Right lobe of liver (tissue), 6 donors: Measurements from ENCODE around the gene SLC7A4. TPM values are rescaled to one million over a fixed set of nuclear protein-coding genes. Genes with fewer than 3 reads are reported as not detected.
"Not testable (repeated sequence)": the region's sequence is repeated elsewhere in the genome, so short reads cannot be mapped to it uniquely, and the experiment has no call there.

Experiments used
- ATAC-seq, 4 donors: fragments of 200-7000 bp; cut with Tn5 transposase; one replicate each; pipeline ENCODE4 v1.9.1; 2020; ENCODE audit warnings: mild to moderate bottlenecking in 4 of 4, moderate library complexity in 4 of 4
- DNase-seq, 3 donors: peaks; one replicate each; pipeline ENCODE4 v3.0.0-alpha.2; 2020
- H3K27ac ChIP-seq, 3 donors: fragments of 200-600 bp; one replicate each; pipeline ENCODE4 v1.8.0; 2022
- H3K27me3 ChIP-seq, 2 donors: fragments of 200-600 bp; one replicate each; pipeline ENCODE4 v1.8.0; 2022
- H3K36me3 ChIP-seq, 4 donors: fragments of 200-600 bp; sonication (generic) in 1 of 4; one replicate each; pipeline versions ENCODE4 v1.5.1 to v1.8.0; 2017 to 2022; ENCODE audit warnings: control low read depth in 1 of 4
- H3K4me1 ChIP-seq, 4 donors: fragments of 200-600 bp; sonication (generic) in 1 of 4; one replicate each; pipeline versions ENCODE4 v1.5.1 to v1.8.0; 2017 to 2022; ENCODE audit warnings: control low read depth in 1 of 4
- H3K4me3 ChIP-seq, 3 donors: fragments of 200-600 bp; one replicate each; pipeline ENCODE4 v1.8.0; 2022
- H3K9me3 ChIP-seq, 4 donors: fragments of 200-600 bp; sonication (generic) in 1 of 4; one replicate each; pipeline versions ENCODE4 v1.5.1 to v1.8.0; 2017 to 2022; ENCODE audit warnings: control low read depth in 1 of 4
- CTCF ChIP-seq, 4 donors: fragments of 200-600 bp in 3 of 4; fragments of 450-650 bp in 1 of 4; IDR thresholded peaks; one replicate each; pipeline versions ENCODE4 v1.5.1 to v1.8.0; 2016 to 2022; ENCODE audit warnings: antibody characterized with exemption in 4 of 4, mild to moderate bottlenecking in 2 of 4
- POLR2A ChIP-seq: fragments of 450-650 bp; IDR thresholded peaks from one replicate; pipeline ENCODE4 v1.6.1; 2017; ENCODE audit warnings: antibody characterized with exemption, mild to moderate bottlenecking
- WGBS: methylation state at CpG from one replicate; pipeline ENCODE4 v1.1.6; 2018; ENCODE audit warnings: low coverage, low lambda C conversion rate; ENCODE audit not compliant: insufficient coverage; ENCODE audit errors: missing lambda C conversion rate; 5-methylcytosine and 5-hydroxymethylcytosine counted together
- intact Hi-C, 2 donors: fragments of 100-400 bp; cut with DNase I; formaldehyde crosslinking; loops; one replicate each; pipeline versions ENCODE4 v1.11.2 to v1.14.1; 2022
- total RNA-seq, 6 experiments: library from RNA; depleted of rRNA in 2 of 6; stranded (reverse); fragments of >200 nt in 2 of 6; fragmentation: NEBNext Ultra II Directional in 3 of 6; extraction: Animal tissue kit (Norgen Biotek cat#: 25700) in 3 of 6; gene quantifications; one replicate each; pipeline versions ENCODE4 v1.1.0 to v1.2.4, GENCODE V29; 2016 to 2023
- donor health status: DM: no; HTN: yes; CAD: no.
- donor health status: DM: no; HTN: no; CAD: no.
- donor health status: DM: no; HTN: no; CAD: no.
- donor health status: DM: no; HTN: yes; CAD: no.
- donor health status: DM: no; HTN: yes; CAD: no.

The SLC7A4 gene
- total RNA-seq, 6 experiments from 2014 or later = 0.12 to 0.35 (median 0.18) TPM; not detected in 1

- Histone ChIP-seq H3K9me3 (no peaks in the 10 kb centered on the region), H3K36me3 (no peaks in the 10 kb centered on the region), H3K4me1 (peaks cover 0 to 4% (median 0%) of the 10 kb centered on the region in 4 donors), H3K27me3 (no peaks in the 10 kb centered on the region), H3K27ac (no peak overlapping the region), H3K4me3 (no peak overlapping the region)
- DNase-seq (no peak), ATAC-seq (no peak)
- TF ChIP-seq CTCF (IDR thresholded peaks at IDR 0.05) (no peak), POLR2A (no peak)
- intact Hi-C loops = no loop called here
- WGBS = 80% methylated on average over 6 of the region's 15 CpGs
Observed at GRCh38 chr22:21043860-21044535, 11.6 kb upstream of the SLC7A4 start.

GRCh38 chr22:21042978-21043859 lies 10.9 kb upstream of the SLC7A4 start:
- ATAC-seq = peak in 1 of 4 donors; percentile 24
- Histone ChIP-seq H3K9me3 (no peaks in the 10 kb centered on the region), H3K27ac (no peak overlapping the region), H3K4me1 (peaks cover 0 to 4% (median 0%) of the 10 kb centered on the region in 4 donors), H3K27me3 (no peaks in the 10 kb centered on the region), H3K4me3 (no peak overlapping the region), H3K36me3 (no peaks in the 10 kb centered on the region)
- no peak for TF ChIP-seq POLR2A
- TF ChIP-seq CTCF (IDR thresholded peaks at IDR 0.05) = no peak
- DNase-seq = no peak
- 92% methylated on average over 2 of the region's 6 CpGs for WGBS
- intact Hi-C loops = no loop called here

- H3K4me3 ChIP-seq = no peak overlapping the region
- no peaks in the 10 kb centered on the region for H3K36me3 ChIP-seq
- H3K4me1 ChIP-seq = peaks cover 0 to 4% (median 0%) of the 10 kb centered on the region in 4 donors
- 60% methylated on average over 3 of the region's 4 CpGs for WGBS
- intact Hi-C loops = no loop called here
- no peak for TF ChIP-seq POLR2A
- no peak for TF ChIP-seq CTCF (IDR thresholded peaks at IDR 0.05)
- DNase-seq (no peak), ATAC-seq (no peak)
- H3K27me3 ChIP-seq = no peaks in the 10 kb centered on the region
- H3K27ac ChIP-seq = no peak overlapping the region
- H3K9me3 ChIP-seq = no peaks in the 10 kb centered on the region
Observed at GRCh38 chr22:21041937-21042336, 9.6 kb upstream of the SLC7A4 start.

GRCh38 chr22:21039158-21039557 lies 6.8 kb upstream of the SLC7A4 start:
- intact Hi-C loops, H3K27me3 ChIP-seq, H3K4me3 ChIP-seq, H3K9me3 ChIP-seq, DNase-seq, H3K4me1 ChIP-seq, H3K36me3 ChIP-seq, H3K27ac ChIP-seq, ATAC-seq: not testable (repeated sequence)
- WGBS = 66% methylated on average over 3 of the region's 5 CpGs

GRCh38 chr22:21038405-21038804 lies 6.0 kb upstream of the SLC7A4 start:
- 33% methylated on average over 1 of the region's 2 CpGs for WGBS
- Histone ChIP-seq H3K27me3 (no peaks in the 10 kb centered on the region), H3K36me3 (no peaks in the 10 kb centered on the region), H3K4me1 (no peaks in the 10 kb centered on the region), H3K9me3 (no peaks in the 10 kb centered on the region), H3K27ac (no peak overlapping the region), H3K4me3 (no peak overlapping the region)
- peak in 1 of 4 donors; percentile 16 for ATAC-seq
- no peak for DNase-seq
- TF ChIP-seq CTCF (IDR thresholded peaks at IDR 0.05) (no peak), POLR2A (no peak)
- intact Hi-C loops = no loop called here
